ENCODE data around the gene XPR1.
"Not testable (repeated sequence)": the region's sequence is repeated elsewhere in the genome, so short reads cannot be mapped to it uniquely, and the experiment has no call there.

DNA sequence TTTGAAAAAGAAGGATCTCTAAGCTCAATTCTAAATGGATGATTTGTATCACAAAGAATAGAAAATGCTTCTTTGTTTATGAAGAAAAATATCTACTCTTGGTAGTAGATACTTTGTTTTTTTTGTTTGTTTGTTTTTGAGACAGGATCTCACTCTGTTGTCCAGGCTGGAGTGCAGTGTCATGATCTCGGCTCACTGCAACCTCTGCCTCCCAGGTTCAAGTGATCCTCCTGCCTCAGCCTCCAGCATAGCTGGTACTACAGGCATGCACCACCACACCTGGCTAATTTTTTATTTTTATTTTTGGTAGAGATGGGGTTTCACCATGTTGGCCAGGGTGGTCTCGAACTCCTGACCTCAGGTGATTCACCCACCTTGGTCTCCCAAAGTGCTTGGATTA, 159.3 kb downstream of the XPR1 start:
- TF ChIP-seq, protein P1, sequence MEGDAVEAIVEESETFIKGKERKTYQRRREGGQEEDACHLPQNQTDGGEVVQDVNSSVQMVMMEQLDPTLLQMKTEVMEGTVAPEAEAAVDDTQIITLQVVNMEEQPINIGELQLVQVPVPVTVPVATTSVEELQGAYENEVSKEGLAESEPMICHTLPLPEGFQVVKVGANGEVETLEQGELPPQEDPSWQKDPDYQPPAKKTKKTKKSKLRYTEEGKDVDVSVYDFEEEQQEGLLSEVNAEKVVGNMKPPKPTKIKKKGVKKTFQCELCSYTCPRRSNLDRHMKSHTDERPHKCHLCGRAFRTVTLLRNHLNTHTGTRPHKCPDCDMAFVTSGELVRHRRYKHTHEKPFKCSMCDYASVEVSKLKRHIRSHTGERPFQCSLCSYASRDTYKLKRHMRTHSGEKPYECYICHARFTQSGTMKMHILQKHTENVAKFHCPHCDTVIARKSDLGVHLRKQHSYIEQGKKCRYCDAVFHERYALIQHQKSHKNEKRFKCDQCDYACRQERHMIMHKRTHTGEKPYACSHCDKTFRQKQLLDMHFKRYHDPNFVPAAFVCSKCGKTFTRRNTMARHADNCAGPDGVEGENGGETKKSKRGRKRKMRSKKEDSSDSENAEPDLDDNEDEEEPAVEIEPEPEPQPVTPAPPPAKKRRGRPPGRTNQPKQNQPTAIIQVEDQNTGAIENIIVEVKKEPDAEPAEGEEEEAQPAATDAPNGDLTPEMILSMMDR (conservative IDR thresholded peaks at IDR 0.05; ENCODE audit: low read length) = not testable (repeated sequence)
- TF ChIP-seq EZH2phosphoT487 (IDR thresholded peaks at IDR 0.05; ENCODE audit: borderline replicate concordance) = not testable (repeated sequence)

Measured in Loucy (cell line).